Stimulated activated memory B cell treated with anti-CD40 and anti-IgM and Interleukin-4, amounts not matched to agents 10 μg/mL and 1 μg/mL and 100 μg/mL, for 72 hours (primary cell): ENCODE measurements around the gene SRL.
"Not testable (repeated sequence)": the region's sequence is repeated elsewhere in the genome, so short reads cannot be mapped to it uniquely, and the experiment has no call there.

Experiments used
- ATAC-seq: fragments of 150-1000 bp; cut with Tn5 transposase; 2 replicates; pipeline ENCODE4 v1.10.0; 2021
- H3K27ac Mint-ChIP-seq: one replicate; pipeline ENCODE4 v1.8.0; 2022; ENCODE audit warnings: mild to moderate bottlenecking, mixed read lengths
- H3K27me3 Mint-ChIP-seq: one replicate; pipeline ENCODE4 v1.8.0; 2022; ENCODE audit warnings: mixed read lengths
- H3K36me3 Mint-ChIP-seq: one replicate; pipeline ENCODE4 v1.8.0; 2022; ENCODE audit warnings: mixed read lengths
- H3K4me1 Mint-ChIP-seq: one replicate; pipeline ENCODE4 v1.8.0; 2022; ENCODE audit warnings: mixed read lengths
- H3K4me3 Mint-ChIP-seq: one replicate; pipeline ENCODE4 v1.8.0; 2022; ENCODE audit warnings: mild to moderate bottlenecking, moderate library complexity, mixed read lengths
- H3K9me3 Mint-ChIP-seq: one replicate; pipeline ENCODE4 v1.8.0; 2022; ENCODE audit warnings: mixed read lengths

Gene SRL

DNA sequence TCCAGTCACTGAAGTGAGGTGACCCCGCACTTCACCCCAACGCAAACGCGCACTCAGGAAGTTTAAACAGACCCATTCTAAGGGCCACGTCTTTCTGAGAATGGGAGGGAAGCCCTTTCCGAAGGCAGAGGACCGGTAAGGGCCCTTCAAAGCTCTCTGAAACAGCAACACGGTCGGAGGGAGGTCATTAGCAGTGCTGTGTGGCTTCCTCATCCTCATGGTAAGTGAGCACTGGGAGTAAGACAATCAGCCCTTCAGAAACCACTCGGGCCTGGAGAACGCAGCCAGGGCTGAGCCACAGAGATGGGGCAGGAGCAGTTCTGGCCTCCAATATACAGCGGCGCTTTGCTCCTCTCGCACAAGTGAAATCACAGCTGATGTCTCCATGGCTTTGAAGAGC is 23.7 kb downstream of the SRL start:
- Mint-ChIP-seq H3K4me1 (no peaks in the 10 kb centered on the region), H3K27ac (no peak overlapping the region), H3K4me3 (no peak overlapping the region), H3K27me3 (peaks cover 56% of the 10 kb centered on the region), H3K36me3 (no peaks in the 10 kb centered on the region), H3K9me3 (no peaks in the 10 kb centered on the region)
- ATAC-seq: no peak

DNA sequence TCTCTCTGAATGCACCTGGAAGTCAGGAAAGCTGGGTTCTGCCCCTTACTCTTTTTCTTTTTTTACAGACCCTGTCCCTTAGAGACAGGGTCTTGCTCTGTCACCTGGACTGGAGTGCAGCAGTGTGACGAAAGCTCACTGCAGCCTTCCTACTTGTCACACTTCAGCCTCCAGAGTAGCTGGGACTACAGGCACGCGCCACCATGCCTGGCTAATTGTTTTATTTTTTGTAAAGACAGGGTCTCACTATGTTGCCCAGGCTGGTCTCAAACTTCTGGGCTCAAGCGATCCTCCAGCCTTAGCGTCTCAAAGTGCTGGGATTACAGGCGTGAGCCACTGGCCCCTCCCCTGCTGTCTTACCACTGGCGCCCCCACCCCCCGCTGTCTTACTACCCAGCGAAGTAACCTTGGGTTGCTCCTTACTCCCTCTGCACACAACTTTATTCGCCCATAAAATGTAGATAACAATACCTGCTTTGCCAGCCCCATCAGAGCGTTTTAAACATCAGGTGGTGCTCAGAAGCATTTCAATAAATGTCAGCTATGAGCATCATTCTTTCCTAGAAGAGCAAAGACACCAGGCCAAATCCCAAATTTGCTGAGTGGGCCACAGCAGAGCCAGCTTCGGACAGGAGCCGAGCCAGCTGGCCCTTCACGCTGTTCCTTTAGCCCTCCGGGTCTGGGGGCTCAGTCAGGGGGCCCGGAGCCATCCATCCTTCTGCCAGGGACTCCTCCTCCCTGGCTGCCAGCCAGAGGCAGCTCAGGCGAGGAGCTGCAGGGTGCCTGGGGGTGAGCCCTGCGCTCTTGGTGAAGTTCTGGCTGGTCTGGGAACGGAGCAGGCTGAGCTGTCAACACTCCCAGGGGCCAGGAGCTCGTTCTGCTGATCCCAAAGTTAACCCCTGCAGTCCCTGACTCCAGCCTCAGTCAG is 24.4 kb downstream of the SRL start:
- Mint-ChIP-seq H3K36me3 (no peaks in the 10 kb centered on the region), H3K4me3 (no peak overlapping the region), H3K27me3 (peaks cover 64% of the 10 kb centered on the region), H3K4me1 (no peaks in the 10 kb centered on the region), H3K27ac (no peak overlapping the region), H3K9me3 (no peaks in the 10 kb centered on the region)
- ATAC-seq: no peak

DNA sequence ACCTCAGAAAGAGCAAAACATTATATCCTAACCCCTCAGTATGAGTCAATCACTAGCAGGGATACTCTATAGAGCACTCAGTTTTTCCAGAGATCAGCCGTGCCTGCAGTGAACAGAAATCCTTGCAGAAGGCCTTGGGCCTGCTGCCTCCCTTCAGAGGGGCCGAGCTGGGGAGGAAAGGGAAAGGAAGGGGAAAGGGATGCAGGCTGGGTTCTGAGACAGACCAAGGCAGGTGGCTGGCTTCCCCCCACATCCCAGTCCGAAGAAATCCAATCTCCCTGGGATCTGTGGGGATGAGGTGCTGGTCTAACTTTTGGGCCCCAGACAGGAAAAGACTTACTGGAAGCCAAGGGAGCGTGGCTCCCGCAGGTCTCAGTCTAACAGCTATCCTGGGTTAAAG is 25.3 kb downstream of the SRL start:
- Mint-ChIP-seq H3K4me3 (no peak overlapping the region), H3K36me3 (no peaks in the 10 kb centered on the region)
- no peak for ATAC-seq

DNA sequence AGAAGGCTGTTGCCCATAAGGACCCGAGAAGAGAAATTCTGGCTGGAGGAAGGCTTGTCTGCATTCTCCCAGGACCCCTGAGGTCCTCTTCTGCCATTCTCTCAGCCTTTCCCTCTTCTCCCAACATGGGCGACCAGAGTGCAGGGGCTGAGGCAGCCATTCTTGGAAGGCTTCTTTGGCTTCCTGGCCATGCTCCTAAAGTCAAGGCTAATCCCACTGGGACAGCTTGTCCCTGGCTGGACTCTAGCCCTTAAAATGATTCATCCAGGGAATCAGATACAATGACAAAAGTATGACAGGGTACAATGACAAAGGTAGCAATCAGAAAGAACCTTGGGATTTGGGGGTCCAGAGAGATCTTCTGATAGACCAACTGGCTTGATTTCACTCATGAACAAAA is 26.8 kb downstream of the SRL start:
- H3K9me3 Mint-ChIP-seq: no peaks in the 10 kb centered on the region
- no peak overlapping the region for H3K4me3 Mint-ChIP-seq
- H3K4me1 Mint-ChIP-seq: no peaks in the 10 kb centered on the region
- H3K27me3 Mint-ChIP-seq: peaks cover 51% of the 10 kb centered on the region
- H3K27ac Mint-ChIP-seq: no peak overlapping the region
- no peak for ATAC-seq
- no peaks in the 10 kb centered on the region for H3K36me3 Mint-ChIP-seq

More for the DNA sequence above, 25.3 kb downstream of the SRL start:
- Mint-ChIP-seq H3K4me1 (no peaks in the 10 kb centered on the region), H3K9me3 (no peaks in the 10 kb centered on the region), H3K27me3 (peaks cover 58% of the 10 kb centered on the region), H3K27ac (no peak overlapping the region)

DNA sequence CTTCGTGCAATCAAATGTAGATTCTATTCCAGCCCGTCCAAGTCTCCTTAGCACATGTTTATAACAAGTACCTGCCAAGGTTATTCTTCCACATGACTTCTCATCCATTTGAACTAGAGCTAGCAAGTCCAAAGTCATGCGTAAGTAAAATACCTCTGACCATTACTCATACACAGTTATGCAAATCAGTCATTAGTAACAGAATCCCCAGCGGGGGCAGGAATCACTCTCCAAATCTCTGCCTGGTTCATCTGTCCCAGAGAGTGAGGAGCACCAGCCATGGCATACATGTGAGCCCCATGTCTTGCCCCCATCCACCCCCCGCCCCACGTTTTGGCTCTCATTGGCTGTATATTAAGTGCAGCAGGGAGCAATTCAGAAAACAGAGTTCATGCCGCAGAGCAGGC is 27.7 kb downstream of the SRL start:
- no peaks in the 10 kb centered on the region for H3K36me3 Mint-ChIP-seq
- H3K27me3 Mint-ChIP-seq: peaks cover 51% of the 10 kb centered on the region
- no peaks in the 10 kb centered on the region for H3K4me1 Mint-ChIP-seq
- no peak for ATAC-seq
- no peak overlapping the region for H3K4me3 Mint-ChIP-seq
- H3K9me3 Mint-ChIP-seq: no peaks in the 10 kb centered on the region
- H3K27ac Mint-ChIP-seq: no peak overlapping the region

DNA sequence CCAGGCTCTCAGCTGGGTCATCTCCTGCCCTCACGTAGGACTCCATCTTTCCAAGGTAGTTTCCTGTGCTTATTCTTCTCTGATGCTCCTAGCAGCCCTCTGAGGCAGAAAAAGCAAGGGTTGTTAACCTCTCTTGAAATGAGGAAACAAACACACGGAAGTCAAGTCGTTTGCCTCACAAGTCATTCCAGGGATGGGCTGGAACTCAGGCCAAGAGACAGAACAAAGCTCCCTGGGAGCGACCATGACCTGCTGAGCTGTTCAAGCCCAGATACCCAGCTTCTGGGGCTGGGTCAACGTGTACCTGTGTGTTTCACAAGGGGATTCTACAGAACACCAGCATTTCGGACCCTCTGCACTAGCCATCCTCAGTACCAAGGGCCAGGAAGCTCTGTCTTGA is 28.1 kb downstream of the SRL start:
- H3K4me3 Mint-ChIP-seq: no peak overlapping the region
- no peak overlapping the region for H3K27ac Mint-ChIP-seq
- no peaks in the 10 kb centered on the region for H3K36me3 Mint-ChIP-seq
- no peak for ATAC-seq
- H3K4me1 Mint-ChIP-seq: no peaks in the 10 kb centered on the region
- no peaks in the 10 kb centered on the region for H3K9me3 Mint-ChIP-seq
- peaks cover 51% of the 10 kb centered on the region for H3K27me3 Mint-ChIP-seq

DNA sequence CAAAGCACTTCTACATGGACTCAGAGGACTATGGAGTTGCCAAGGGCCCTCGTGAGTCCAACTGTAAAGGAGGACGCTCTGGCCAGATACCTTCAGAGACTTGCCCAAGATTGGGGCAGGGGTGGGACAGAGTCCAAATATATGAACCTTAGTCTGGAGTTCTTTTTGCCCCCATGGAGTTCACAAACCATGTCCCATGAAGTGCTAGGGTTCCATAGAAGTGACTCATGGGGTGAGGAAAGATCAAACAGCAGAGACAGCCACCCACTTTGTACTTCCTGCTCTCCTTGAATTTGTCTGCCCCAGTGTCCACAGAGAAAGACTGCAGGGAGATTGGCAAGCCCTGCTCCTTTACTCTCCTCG is 29.0 kb downstream of the SRL start:
- H3K4me1 Mint-ChIP-seq: no peaks in the 10 kb centered on the region
- no peaks in the 10 kb centered on the region for H3K36me3 Mint-ChIP-seq
- no peaks in the 10 kb centered on the region for H3K9me3 Mint-ChIP-seq
- no peak overlapping the region for H3K4me3 Mint-ChIP-seq
- no peak overlapping the region for H3K27ac Mint-ChIP-seq
- ATAC-seq: no peak
- H3K27me3 Mint-ChIP-seq: peaks cover 53% of the 10 kb centered on the region

DNA sequence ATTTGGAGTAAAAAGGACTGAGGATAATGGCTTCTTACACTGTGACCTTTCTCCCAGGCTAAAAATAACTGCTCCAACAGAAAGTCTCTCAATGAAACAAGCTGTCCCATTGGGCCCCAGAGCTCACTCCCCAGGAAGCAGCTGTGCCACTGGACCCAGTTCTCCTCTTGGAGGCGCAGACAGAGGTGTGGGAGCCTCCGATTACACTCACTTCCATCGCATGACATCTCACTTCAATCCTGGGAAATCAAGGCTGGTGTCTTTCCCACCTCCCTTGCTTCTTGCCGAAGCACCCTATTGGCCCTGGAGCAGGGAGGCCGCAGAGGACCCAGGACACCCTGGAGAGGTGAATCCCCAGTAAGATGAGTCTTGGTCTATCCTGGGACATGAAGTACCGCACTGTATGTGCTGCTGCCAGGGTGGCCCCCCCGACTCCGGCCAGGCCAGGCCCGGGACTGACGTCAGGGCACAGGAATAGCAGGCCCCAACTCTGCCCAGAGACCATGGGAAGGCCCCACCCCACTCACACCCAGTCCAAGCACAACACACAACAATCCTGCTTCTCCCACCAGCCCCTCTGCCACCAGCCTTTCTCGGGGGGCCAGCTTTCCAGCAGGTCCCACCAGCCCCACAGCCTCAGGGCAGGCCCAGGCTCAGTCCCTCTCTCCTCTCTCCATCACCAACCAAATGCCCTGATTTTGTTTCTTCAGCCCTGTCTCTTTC is 29.5 kb downstream of the SRL start:
- H3K27me3 Mint-ChIP-seq: peaks cover 53% of the 10 kb centered on the region
- peaks cover 5% of the 10 kb centered on the region for H3K4me1 Mint-ChIP-seq
- no peak overlapping the region for H3K27ac Mint-ChIP-seq
- ATAC-seq: no peak
- no peaks in the 10 kb centered on the region for H3K36me3 Mint-ChIP-seq
- no peak overlapping the region for H3K4me3 Mint-ChIP-seq
- H3K9me3 Mint-ChIP-seq: no peaks in the 10 kb centered on the region

DNA sequence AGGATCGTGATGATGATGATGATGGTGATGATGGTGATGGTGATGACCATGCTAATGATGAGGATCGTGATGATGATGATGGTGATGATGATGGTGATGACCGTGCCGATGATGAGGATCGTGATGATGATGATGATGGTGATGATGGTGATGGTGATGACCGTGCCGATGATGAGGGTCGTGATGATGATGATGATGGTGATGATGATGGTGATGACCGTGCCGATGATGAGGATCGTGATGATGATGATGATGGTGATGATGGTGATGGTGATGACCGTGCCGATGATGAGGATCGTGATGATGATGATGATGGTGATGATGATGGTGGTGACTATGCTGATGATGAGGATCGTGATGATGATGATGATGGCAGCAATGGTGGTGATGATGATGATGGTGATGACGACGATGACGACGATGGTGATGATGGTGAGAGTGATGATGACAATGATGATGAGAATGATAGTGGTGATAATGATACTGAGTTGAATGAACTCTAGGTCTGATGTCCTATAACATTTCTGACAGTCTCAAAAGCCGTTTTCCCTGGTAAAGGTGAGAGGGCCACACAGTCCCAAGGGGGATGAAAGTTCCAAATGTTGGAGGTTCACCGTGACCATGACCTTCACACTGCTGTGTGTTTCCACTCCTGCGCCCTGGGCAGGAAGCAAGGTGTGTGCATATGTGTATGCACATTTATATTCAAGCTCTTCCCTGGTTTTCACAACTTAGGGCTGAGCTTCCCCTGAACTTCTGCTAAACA is 30.3 kb downstream of the SRL start:
- H3K27ac Mint-ChIP-seq, H3K36me3 Mint-ChIP-seq, H3K9me3 Mint-ChIP-seq, ATAC-seq, H3K4me3 Mint-ChIP-seq: not testable (repeated sequence)
- Mint-ChIP-seq H3K27me3 (peaks cover 53% of the 10 kb centered on the region), H3K4me1 (peaks cover 13% of the 10 kb centered on the region)

DNA sequence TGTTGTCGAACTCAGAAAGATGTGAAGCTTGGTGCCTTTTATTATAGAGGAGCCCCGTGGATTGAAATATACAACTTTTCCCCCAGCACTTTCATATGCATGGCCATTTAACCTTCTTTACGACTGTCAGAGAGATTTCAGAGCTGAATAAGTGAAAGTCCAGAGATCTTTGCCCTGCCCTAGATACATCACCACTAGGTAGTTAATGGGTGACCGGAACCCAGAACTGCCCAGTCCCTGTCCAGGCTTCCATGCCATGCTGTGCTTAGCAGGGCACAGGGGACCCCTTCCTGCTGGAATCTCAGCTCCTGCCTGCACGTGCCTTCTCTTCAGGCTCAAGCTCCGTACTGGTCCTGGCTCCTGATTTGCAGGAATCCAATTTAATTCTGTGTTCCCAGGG is 32.2 kb downstream of the SRL start:
- Mint-ChIP-seq H3K4me1 (peaks cover 13% of the 10 kb centered on the region), H3K4me3 (no peak overlapping the region)

DNA sequence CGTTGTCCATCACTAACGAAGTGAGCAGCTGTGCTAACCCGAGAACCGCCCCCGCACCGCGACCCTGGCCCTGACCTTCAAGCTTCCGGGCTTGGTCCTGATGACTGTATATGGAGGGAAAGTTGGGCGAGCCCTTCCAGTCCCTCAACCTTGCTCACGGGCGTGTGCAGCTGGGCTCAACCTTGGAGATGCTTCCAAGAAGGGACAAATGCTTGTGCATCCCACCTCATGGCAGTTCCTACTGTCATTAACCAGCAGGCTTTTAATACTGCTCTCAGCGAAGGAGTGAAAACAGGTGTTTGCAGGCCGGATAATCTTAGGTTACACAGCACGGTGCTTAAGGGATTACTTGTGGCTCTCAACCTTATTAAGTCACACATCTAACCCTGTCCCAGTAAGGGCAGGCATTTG is 33.5 kb downstream of the SRL start:
- Mint-ChIP-seq H3K9me3 (no peaks in the 10 kb centered on the region), H3K4me1 (peaks cover 13% of the 10 kb centered on the region), H3K36me3 (no peaks in the 10 kb centered on the region), H3K27ac (no peak overlapping the region), H3K4me3 (no peak overlapping the region), H3K27me3 (peaks cover 38% of the 10 kb centered on the region)
- ATAC-seq: no peak

More for the DNA sequence above, 32.2 kb downstream of the SRL start:
- Mint-ChIP-seq H3K36me3 (no peaks in the 10 kb centered on the region), H3K27ac (no peak overlapping the region), H3K9me3 (no peaks in the 10 kb centered on the region), H3K27me3 (peaks cover 43% of the 10 kb centered on the region)
- no peak for ATAC-seq

DNA sequence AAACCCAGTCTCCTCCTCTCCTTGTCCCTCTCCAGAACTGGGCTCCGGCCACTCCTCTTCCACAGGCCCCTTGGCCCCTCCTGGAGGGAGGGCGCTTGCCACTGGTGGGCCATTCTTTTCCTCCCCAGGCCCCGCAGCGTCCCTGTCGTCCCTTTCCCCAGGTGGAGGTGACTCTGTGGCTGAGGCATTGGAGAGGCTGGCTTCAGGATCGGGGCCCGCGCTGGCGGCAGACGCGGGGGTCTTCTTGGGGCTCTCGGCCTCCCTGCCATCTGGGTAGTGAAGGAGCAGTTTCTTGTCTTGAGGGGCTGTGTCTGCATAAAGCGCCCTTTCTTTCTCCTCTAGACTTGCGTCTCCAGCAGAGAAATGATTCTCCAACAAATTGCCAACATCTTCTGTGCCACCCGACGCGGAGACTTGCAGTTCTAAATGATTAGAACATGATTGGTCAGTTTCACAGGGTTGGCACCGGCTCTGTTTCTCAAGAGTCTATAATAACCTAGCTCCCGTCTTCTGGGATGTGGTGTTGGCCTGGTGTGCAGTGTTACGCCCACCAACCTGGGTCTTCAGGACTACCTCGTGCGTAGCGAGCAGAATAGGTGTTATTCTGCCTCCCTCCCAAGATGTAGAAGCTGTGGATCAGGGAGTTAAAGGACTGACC is 34.1 kb downstream of the SRL start:
- peaks cover 13% of the 10 kb centered on the region for H3K4me1 Mint-ChIP-seq
- ATAC-seq: no peak
- no peak overlapping the region for H3K27ac Mint-ChIP-seq
- H3K9me3 Mint-ChIP-seq: no peaks in the 10 kb centered on the region
- H3K27me3 Mint-ChIP-seq: peaks cover 33% of the 10 kb centered on the region
- H3K4me3 Mint-ChIP-seq: no peak overlapping the region
- no peaks in the 10 kb centered on the region for H3K36me3 Mint-ChIP-seq

DNA sequence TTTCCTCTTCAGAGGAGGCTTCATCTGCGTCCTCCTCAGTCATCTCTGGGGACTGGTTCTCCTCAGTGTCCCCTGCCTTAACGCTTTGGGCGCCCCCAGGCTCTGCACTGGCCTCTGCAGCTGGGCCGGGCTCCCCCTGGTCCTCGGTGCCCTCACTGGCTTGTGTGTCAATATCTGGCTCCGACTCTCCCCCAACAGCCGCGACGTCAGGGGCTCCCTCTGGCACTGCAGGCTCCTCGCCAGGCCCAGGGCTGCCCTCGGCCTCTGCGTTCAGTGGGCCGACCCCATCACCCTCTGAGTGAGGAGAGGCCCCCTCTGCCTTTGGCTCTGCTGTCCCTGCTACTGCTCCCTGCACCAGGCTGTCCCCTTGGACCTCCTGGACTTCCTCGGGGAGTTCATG is 34.7 kb downstream of the SRL start:
- no peak overlapping the region for H3K4me3 Mint-ChIP-seq
- H3K36me3 Mint-ChIP-seq: no peaks in the 10 kb centered on the region

DNA sequence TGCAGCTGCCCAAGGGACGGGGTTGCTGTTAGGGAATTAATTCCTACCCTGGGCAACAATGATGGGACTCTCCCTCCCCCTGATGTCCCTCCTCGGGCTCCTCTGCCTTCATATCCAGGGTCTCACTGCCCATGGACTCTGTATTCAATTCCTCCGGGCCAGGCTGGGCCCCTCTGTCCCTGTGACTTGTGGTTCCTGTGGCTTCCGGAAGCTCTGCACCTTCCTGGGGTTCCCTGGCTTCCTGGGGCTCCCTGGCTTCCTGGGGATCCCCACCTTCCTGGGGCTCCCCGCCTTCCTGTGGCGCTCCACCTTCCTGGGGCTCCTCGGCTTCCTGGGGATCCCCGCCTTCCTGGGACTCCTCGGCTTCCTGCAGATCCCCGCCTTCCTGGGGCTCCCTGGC is 35.2 kb downstream of the SRL start:
- Mint-ChIP-seq H3K9me3 (no peaks in the 10 kb centered on the region), H3K27ac (no peak overlapping the region), H3K4me1 (peaks cover 13% of the 10 kb centered on the region), H3K36me3 (no peaks in the 10 kb centered on the region), H3K4me3 (no peak overlapping the region), H3K27me3 (peaks cover 34% of the 10 kb centered on the region)
- ATAC-seq: no peak

More for the DNA sequence above, 34.7 kb downstream of the SRL start:
- H3K27ac Mint-ChIP-seq: no peak overlapping the region
- no peaks in the 10 kb centered on the region for H3K9me3 Mint-ChIP-seq
- peaks cover 29% of the 10 kb centered on the region for H3K27me3 Mint-ChIP-seq
- ATAC-seq: no peak
- H3K4me1 Mint-ChIP-seq: peaks cover 13% of the 10 kb centered on the region

DNA sequence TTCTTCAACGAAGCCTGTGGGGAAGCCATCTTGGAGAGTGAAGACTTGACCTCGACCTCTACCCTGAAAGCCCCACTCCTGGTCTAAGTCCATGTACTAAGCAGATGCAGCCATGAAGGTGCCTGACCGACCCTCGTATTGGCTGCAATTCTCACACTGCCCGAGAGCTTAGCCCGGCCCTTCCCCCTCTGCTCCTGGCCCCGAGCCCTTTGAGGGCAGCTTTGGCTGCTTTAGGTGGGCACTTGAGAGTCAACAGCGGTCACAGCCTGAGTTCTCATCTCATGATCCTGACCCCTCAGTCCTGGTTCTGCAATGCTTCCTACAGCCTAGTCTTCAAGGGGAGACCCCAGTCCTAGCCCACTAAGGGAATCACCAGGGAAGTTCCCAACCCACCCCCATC is 35.9 kb downstream of the SRL start:
- Mint-ChIP-seq H3K27ac (no peak overlapping the region), H3K36me3 (no peaks in the 10 kb centered on the region), H3K9me3 (no peaks in the 10 kb centered on the region), H3K4me1 (peaks cover 13% of the 10 kb centered on the region), H3K4me3 (no peak overlapping the region), H3K27me3 (peaks cover 41% of the 10 kb centered on the region)
- no peak for ATAC-seq
